Measurements from ENCODE around the gene PPFIBP1.

The PPFIBP1 gene

DNA sequence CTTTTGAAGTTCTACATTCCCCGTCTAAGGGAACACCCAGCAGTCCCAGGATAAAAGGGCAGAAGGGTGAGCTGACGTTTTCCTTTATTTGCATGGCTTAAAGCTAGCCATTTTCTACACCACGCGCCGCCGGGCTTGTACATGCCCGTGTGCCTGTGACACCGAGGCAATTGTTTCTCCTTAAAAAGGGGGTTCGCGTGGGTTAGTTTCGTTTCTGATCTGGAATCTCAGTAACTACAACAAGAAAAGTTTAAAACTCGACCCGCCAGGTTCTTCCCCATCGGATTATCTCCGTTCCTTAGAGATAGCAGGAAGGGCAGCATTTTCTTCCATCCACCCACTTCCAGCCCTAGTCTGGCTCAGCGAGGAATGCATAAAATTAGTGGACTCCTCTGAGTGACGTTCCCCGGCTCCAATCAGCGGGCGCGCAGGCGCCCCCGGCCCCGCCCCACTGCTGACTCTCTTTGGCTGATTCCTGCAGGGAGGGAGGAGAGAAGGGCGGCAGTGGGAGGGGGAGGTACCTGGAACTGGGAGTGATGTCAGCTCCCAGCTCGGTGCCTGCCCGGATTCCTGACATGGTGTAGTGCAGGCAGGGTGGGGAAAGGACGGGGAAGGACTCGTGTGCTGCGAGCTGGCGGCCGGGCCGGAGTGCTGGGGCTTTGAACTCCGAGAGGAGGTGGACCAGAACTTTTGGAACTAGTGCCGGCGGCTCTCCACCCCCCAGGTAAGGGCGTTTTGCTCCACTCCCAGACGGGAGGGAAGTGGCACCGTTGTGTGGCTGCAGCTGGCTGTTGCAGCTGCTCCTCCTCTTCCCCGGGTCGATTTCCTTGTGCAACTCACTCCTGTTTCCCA lies at the start of gene PPFIBP1:
TSS of gene PPFIBP1 (plus strand) at position 565 of the 852 bp plus-strand sequence. CDS start 109,191 bp downstream, outside the sequence.
- peak; percentile 96 to 98 for DNase-seq

GRCh38 chr12:27474344-27474743 lies 49.7 kb upstream of the PPFIBP1 start:
- DNase-seq = no peak

- no peak for DNase-seq
Observed at GRCh38 chr12:27477049-27477448, 47.0 kb upstream of the PPFIBP1 start.

- DNase-seq = no peak
Observed at GRCh38 chr12:27478949-27479348, 45.1 kb upstream of the PPFIBP1 start.

GRCh38 chr12:27480016-27480415 lies 44.0 kb upstream of the PPFIBP1 start:
- DNase-seq = no peak

DNA sequence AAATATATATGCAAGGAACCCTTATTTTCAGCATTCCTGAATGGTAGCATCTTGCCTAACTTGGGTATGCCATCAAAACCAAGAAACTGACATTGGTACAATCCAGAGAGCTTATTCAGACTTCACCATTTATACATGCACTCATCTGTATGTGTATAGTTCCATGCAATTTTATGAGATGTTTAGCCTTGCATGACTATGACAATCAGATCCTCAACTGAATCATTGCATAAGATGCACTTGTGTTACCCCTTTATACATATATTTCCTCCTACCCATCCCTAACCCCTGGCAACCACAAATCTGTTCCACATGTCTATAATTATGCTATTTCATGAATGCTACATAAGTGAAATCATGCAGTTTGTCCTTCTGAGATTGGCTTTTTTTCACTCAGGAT lies 37.0 kb upstream of the PPFIBP1 start:
- no peak for DNase-seq

GRCh38 chr12:27488479-27488878 lies 35.5 kb upstream of the PPFIBP1 start:
- no peak for DNase-seq

- no peak for DNase-seq
Observed at GRCh38 chr12:27491226-27491625, 32.8 kb upstream of the PPFIBP1 start.

DNA sequence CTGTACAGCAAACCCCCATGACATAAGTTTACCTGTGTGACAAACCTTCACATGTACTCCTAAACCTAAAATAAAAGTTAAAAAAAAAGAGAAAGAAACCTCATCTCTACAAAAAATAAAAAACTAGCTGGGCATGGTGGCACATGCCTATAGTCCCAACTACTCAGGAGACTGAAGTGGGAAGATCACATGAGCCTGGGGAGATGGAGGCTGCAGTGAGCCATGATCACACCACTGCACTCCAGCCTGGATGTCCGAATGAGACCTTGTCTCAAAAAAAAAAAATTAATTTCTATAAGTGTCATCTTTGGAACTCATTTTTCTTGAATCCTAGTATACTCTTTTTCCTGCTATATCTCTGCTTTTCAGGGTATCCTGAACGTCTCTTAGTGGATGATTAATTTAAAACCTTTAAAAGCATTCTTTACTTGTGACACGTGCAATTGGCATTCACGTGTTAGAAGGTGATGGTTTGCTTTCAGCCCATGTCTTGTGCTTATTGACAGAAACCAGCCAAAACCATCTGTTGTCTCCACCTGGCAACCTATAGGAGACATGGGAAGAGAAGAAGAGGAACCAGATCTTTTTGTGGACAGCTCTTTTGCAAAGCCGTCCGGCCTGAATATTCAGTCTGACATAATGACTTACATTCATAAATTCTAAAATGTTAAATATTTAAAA lies 30.6 kb upstream of the PPFIBP1 start:
- DNase-seq = no peak

GRCh38 chr12:27497446-27497845 lies 26.6 kb upstream of the PPFIBP1 start:
- DNase-seq = no peak

- DNase-seq = no peak
Observed at GRCh38 chr12:27498149-27498548, 25.9 kb upstream of the PPFIBP1 start.

DNA sequence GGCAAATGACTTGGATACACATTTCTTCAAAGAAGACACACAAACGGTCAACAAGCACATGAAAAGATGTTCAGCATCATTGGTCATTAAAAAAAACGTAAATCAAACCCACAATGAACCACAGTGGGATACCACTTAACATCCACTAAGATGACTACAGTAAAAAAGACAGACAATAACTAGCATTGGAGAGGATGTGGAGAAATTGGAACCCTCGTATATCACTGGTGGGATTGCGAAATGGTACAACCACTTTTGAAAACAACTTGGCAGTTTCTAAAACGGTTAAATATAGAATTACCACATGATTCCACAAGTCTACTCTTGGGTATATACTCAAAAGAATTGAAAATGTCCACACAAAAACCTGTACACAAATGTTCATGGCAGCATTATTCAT lies 25.2 kb upstream of the PPFIBP1 start:
- no peak for DNase-seq

DNA sequence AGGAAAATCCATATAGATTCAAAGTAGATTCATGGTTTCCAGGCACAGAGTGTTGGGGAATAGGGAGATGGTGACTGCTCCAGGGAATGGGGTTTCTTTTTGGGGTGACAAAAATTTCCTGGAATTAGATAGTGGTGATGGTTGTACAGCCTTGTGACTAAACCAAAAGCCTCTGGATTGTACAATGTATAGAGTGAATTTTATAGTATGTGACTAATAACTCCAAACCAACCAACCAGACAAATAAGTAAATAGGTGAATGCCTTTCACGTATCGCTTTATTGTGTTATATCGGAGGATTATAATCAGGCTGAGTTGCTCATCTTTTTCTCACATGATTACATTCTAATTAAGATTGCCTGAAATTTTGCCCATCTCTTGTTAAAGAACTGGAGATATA lies 24.6 kb upstream of the PPFIBP1 start:
- DNase-seq = no peak

DNA sequence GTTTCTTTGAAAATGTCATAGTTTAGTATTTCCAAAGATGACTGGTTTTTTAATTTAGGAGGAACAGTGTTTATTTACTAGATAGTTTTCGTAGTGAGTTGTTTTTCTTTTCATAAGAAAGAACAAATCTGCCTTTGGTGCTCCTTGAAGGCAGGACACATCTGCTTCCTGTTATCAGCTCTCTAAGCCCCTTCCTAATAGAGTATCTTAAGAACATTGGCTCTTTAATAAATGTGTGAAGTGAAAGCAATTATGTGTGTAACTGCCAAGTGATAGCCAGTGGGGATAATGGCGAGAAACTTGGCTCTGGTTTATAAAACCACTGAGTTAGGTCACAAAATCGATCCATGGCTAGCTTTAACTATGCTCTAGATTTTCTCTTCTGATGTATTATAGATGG lies 23.5 kb upstream of the PPFIBP1 start:
- DNase-seq = no peak

DNA sequence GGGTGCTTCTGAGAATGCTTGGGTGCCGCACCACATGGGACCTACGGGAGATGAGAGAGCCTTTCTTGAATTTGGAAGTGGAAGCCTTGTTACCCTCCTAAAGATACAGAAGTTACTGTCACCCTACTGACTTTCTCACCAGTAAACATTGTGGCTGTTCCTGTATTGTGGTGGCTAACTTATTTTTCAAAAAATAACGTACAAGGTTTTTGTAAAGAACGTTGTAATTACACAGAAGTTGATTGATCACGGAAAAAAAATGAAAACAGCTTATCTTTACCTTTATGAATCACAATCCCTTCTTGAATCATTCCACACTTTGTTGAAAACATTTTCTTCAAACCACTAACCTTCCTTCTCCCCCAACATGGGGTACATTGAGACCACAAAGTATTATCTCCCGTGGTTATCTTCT lies 22.0 kb upstream of the PPFIBP1 start:
- no peak for DNase-seq

GRCh38 chr12:27504507-27504906 lies 19.5 kb upstream of the PPFIBP1 start:
- DNase-seq = no peak

DNA sequence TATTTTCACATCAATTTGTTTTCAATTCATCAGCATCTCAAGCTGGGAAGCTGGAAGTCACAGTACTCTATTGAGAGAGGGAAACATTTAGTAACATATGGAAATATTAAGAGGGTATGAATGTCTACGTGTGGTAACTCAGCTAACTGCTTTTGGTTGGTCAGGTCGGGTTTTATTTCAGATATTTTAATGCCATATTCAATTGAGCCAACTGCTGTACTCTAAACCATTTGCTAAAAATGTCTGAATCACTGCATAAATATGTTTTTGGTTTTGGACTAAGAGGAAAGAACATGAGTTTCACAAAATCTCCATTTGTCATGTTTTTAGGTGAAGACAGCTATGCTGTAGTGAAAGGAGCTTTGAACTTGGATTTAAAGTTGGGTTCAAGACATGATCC lies 18.9 kb upstream of the PPFIBP1 start:
- DNase-seq = no peak

DNA sequence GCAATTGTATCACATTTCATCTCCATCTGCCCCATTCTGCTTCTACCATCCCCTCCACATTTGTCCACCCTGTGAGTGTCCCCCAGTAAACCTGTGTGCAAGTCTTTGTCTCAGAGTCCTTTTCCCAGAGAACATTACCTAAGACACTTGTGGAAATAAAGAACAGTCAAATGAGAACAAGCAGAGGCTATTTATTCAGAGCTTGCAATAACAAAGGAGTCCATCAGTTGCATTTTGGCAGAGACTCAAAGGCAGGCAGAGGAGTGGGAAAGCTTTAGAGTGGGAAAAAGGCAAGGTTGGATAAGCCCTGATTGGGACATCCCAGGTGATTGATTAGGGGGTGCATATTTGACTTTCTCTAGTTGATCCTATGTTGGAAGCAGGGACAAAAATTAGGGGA lies 18.2 kb upstream of the PPFIBP1 start:
- no peak for DNase-seq

DNA sequence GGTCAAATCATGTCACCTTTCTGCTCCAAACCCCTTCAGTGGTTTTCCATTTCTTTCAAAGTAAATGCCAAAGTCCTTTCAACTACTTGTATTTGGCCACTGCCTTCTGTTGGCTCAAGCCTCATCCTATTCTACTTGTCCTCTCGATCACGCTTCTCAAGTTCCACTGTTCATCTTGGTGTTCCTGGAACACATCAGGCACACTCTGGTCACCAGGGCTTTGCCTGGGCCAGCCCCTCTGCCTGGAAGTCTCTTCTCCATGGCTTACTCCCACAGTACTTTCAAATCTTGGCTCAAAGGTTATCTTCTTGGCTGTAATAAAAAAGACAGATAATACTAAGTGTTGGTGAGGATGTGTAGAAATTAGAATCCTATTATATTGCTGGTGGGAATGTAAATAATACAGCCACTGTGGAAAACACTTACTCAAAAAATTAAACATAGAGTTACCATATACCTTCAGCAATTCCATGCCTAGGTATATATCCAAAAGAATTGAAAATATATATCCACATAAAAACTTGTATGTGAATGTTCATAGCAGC lies 17.3 kb upstream of the PPFIBP1 start:
- no peak for DNase-seq

GRCh38 chr12:27508736-27509431 lies 15.1 kb upstream of the PPFIBP1 start:
- no peak for DNase-seq

DNA sequence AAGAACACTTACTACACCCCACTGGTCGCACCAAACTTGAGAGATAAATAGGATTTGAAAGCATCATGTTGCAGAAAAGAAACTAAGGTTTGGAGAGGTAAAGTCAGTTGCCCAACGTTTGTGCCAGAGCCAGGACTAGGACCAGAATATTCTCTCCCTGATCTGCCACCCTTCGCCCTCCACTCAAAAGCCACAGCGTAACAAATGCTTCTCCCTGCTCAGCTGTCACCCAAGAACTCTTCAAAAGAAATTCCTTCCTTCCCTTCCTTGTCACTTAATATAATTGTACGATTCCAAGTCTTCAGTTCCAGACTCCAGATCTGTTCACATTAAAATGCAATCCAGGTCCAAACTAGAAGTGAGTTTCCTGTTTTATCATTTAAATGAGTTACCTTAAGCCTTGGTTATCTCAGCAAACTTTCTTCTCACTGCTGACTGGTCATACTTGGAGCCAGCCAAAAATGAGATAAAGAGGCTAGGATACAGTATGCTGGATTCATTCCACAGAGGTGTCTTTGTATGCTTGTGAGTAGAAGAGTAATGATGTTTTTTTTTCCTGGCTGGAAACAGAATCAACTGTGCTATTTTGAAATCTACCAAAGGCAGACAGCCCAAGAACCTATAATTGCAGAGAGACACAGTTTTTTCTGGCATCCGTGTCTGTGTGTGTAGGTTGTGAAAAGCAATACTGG lies 12.8 kb upstream of the PPFIBP1 start:
- DNase-seq = no peak

DNA sequence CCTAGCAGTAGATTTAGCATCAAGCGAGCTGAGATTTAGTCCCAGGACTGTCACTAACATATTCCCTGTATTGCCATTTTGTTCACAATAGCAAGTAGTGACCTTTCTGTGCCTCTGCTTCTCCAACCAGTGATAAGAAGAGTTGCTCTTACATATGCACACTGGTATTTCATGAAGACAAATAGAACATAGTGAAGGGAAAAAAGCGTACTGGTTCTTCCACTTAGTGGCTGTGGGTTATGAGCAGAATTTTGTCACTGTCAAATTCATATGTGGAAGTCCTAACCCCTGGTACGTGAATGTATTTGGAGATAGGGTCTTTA lies 12.3 kb upstream of the PPFIBP1 start:
- DNase-seq = no peak
